8988T (cell line): ENCODE data around the gene MPPE1.
"Not testable (repeated sequence)": the region's sequence is repeated elsewhere in the genome, so short reads cannot be mapped to it uniquely, and the experiment has no call there.

Experiments
- DNase-seq: peaks from one replicate; pipeline ENCODE4 v3.0.0; 2011

Gene MPPE1, protein sequence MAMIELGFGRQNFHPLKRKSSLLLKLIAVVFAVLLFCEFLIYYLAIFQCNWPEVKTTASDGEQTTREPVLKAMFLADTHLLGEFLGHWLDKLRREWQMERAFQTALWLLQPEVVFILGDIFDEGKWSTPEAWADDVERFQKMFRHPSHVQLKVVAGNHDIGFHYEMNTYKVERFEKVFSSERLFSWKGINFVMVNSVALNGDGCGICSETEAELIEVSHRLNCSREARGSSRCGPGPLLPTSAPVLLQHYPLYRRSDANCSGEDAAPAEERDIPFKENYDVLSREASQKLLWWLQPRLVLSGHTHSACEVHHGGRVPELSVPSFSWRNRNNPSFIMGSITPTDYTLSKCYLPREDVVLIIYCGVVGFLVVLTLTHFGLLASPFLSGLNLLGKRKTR

DNA sequence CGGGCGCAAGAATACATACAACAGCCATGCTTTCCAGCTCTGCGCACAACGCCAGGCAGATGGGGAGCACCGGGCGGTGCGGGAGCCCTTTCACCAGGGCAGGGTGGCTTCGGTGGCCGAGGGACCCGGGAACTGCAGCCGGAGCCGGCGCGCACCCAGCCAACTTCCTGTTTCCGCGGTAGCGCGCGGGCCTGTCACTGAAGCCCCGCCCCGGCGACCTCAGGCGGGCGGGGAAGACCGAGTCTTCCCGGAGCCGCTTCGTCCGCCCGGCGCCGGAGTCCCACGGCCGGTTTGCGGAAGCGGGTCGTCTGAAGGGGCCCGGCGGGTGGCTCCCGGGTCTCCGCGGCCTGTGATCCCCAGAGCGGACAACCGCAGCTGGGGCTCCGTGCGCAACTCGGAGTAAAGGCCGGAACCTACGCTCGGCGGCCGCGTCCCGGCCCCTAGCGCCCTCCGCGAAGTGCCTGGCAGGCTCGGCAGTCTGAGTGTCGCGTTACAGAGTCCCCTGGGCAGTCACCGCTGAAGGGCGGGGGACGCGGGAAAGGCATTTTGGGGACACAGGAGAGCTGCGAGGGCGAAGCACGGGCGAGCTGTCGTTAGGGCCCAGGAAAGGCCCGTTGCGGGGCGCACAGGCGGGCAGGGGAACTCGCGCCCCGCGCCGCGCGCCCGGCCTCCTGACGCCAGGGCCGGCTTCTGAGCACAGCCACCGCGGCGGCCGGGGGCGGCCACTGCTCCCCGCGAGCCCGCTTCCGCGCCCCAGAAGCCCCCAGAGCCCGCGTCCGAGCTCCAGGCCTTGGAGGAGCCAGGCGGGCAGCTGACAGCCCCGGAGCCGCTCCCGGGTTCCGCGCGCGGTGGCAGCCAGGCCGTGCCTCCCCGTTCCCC lies at the start of gene MPPE1:
TSS of gene MPPE1 (minus strand) at position 136 of the 879 bp plus-strand sequence. CDS start 11,053 bp downstream, outside the sequence.
- peak; percentile 85 for DNase-seq

DNA sequence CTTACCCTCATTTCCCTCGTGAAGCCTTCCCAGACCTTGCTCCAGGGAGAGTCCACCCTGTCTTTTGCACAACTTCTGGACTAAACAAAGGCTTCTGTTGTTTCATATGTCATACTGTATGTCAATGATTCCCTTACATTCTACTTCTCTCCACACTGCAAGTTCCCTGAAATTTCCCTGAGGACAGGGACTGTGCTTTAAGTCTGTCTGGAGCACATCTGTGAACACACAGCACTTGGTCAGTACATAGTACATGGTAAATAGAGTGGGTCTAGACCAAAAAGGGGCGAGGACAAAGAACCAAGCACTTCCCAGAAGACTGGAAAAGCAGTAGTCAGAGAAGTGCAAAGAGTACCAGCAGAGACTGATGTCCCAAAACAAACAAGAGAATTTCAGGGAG lies 49.5 kb upstream of the MPPE1 start:
- no peak for DNase-seq

DNA sequence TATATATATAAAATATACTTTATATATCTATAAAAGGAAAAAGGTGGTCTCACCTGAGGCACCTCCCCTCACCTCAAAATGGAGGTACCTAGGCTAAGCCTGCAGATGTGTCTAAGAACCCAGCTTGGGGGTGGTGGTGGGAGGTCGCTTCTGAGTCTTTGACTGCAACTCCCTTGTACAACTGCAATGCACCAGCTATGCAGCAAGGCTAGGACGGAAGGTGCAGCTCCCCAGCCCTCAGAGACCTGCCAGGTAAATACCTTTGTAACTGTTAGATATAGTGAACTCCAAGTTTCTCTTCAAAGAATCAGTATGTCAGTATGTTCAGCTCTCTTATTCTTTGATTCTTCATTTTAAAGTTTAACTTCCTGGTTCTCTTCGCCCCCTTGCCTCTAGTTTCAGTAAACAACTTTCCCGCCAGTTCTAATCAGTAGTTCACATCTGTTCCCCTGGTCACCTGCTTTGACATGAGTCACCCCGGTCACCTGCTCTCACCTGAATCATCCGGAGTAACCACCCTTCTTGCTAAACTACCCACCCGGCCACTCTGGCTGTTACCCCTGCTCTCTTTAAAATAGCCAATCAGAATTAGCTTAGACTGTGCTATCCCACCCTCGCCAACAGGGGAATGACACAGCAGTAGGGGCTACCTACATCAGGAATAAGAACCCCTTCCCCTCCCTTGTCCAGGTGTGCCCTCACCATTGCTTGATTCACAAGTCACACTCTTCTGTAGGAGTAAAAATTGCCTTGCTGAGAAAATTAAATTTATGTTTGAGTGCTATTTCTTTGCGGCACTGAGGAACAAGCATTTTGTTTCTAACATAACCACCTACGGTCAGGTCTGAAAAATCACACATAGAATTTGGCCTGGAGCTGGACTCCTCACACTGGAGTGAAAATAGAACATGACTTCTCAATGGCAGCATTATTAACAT lies 48.5 kb upstream of the MPPE1 start:
- no peak for DNase-seq

DNA sequence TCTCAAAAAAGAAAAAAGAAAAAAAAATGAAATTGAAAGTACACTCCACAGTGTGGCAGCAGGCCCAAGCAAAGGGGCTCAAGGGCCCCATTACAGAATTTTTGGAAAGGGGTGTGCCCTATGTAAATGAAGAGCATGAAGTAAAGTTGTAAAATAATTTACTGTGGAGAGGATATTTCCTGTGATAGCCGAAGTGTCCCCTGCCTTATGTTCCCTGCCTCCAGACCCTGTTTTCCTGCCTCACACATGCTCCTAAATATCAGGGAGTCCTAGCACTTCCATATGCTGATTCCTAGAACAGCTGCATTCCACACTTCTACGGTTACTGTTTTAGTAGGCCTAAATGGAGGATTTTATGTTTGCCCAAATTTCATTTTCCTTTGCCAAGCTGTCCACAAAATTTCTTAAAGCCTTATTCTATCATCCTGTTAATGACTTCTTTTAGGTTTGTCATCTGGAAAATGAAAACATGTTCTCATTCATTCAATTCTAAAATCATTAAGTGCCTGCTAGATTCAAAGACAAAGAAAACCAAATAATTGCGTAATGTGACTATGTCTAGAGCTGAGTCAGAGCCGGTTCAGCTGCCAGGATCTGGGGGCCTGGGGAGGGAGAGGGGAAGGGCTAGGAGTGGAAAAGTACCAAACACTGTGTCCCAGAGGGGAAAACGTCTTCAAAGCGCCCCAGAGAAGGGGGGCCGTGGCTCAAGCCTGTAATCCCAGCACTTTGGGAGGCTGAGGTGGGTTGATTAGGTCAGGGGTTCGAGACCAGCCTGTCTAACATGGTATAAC lies 47.3 kb upstream of the MPPE1 start:
- no peak for DNase-seq

DNA sequence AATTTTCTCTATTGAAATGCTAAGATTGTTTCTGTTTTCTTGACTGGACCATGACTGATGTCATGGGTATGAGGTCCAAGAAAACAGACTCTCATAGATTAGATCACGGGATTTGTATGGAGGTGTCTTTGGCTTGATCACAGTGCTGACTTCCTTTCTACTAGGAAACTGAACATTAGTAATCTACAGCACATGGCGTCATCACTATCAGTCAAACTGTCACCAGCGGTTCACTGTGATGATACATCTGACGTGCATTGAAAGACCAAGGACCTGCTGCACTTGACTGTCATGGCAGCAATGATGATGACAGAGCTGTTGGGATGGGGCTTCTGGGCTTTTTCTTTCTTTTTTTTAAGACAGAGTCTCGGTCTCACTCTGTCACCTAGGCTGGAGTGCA lies 45.0 kb upstream of the MPPE1 start:
- no peak for DNase-seq

DNA sequence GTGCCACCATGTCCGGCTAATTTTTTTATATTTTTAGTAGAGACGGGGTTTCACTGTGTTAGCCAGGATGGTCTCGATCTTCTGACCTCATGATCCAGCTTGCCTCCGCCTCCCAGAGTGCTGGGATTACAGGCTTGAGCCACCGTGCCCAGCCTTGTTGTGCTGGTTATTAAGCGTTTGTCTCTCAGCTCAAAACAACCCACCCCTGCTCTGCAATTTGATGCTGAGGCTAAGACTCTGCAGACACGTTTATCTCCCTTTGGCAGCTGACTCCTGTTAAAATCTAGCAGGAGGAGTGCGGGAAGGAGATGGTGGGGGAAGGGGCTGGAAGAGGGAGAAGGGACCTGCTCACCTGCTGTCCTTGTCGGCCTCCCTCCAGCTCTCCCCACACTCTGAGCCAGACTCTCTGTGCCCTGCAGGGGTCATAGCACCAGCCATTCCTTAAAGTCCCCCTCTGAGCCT lies 43.3 kb upstream of the MPPE1 start:
- no peak for DNase-seq

DNA sequence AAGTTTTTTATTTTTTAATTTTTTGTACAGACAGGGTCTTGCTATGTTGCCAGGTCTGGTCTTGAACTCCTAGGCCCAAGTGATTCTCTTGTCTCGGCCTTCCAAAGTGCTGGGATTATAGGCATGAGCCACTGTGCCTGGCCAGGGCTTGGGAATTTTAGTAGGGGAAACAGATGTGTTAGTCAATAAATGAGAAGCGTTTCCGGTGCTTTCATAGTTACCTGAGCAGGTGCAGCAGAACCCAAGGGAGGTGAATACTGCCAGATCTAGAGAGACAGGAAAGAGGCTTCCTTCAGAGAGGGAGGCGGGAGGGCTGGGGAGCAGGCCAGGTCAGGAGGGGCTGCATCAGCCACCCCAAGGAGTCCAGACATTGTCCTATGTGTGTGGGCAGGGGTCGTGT lies 42.7 kb upstream of the MPPE1 start:
- DNase-seq: no peak

DNA sequence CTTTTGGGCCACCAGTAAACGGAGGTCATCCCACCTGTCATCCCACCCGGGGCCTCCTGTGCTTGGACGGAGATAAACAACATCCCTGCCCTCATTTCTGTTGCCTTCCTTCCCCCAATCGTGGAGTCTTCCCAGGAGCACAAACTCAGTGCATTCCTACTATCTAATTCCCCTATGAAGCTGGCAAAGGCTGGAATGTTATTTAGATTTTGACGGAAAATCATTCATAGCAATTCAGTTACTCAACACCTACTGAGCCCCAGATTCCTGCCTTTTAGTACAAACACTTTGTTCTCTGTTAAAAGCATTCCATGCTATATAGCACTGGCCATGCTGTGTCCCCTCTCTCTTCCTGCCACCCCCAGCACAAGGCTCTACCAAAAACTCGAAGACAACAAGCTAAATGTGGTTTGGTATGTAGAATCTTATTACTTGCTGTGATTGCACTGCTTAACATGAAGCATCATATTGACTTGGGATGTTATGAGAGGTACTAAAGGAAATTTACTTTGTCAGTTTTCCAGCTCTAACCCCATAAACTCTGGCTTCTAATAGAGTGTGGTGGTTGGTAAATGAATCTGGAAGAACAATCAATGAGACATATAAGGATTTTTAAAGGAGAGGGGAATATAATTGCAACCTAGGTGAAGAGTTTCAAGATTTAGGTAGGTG lies 40.9 kb upstream of the MPPE1 start:
- no peak for DNase-seq

DNA sequence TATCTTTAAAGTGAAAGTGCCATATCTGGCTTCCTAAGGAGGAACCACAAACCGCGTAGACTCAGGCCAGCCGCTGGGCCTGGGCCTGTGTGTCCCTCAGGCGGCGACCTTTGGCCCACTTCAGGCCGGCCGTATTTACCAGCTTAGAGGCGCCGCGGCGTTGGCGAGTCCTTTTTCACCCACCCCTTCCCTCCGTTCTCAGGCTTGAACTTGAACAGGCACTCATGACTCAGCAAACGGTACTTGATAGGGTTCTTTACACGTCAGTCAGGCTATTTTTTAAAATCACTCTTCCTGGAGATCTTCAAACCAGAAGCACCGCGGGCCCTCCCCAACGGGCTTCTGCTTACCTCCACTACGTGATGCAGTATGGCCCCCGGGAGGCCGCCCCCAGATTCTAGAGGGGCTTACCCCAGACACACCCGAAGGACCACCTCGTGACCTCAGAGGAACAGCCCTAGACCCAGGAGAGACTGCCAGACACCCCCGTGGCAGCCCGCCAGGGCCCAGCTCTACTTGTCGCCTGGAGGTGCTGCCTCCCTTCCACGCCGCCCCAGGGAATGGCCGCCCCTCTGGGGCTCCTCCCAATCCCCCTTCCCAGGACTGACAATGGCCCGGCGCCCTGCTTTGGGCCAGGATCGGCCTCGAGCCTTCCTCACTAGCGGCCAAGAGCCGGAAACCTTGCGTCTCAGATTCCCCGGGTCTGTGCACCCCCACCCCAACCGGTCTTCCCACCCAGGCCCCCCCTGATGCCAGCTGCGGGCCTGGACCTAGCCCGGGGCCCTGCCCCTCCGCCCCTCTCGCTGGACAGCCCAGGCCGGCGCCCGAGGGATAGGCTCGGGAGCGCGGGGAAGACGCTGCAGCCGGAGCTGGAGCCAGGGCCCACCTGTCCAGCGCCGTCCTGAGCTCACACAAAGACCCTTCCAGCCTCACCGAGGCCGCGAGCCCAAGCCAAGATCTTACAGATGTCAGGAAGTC lies 39.4 kb upstream of the MPPE1 start:
- no peak for DNase-seq

DNA sequence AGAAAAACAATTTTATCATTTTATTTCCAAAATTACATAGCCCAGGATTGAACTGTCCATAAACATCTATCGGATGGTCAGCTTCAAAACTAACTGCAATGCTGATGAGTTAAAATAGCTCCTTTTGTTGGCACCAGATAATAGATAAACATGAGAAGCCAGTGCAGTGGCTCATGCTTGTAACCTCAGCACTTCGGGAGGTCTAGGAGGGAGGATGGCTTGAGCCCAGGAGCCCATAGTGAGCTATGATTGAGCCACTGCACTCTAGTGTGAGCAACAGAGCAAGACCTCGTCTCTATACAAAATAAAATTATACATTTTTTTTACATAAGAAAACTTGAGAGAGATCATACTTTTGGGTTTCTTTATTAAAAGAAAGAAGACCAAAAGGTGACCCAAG lies 38.6 kb upstream of the MPPE1 start:
- DNase-seq: no peak

DNA sequence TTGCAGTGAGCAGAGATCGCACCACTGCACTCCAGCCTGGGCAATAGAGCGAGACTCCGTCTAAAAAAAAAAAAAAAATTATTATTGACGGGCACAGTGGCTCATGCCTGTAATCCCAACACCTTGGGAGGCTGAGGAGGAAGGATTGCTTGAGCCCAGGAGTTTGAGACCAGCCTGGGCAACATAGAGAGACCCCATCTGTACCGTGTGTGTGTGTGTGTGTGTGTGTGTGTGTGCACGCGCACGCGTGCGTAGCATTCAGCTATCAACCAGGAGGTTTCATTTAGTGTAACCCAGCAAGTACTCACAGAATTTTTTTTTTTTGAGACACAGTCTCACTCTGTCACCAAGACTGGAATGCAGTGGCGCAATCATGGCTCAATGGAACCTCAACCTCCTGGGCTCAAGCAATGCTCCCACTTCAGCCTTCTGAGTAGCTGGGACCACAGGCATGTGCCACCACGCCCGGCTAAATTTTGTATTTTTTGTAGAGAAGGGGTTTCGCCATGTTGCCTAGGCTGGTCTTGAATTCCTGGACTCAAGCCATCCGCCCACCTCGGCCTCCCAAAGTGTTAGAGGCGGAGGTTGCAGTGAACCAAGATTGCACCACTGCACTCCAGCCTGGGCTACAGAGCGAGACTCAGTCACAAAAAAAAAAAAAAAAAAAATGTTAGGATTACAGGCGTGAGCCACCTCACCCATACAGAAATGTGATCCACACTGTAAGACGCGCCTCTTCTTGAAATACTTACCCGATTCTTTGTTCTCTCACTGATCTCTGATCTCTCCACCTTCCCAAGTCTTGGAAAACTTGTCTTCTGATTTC lies 37.9 kb upstream of the MPPE1 start:
- not testable (repeated sequence) for DNase-seq

DNA sequence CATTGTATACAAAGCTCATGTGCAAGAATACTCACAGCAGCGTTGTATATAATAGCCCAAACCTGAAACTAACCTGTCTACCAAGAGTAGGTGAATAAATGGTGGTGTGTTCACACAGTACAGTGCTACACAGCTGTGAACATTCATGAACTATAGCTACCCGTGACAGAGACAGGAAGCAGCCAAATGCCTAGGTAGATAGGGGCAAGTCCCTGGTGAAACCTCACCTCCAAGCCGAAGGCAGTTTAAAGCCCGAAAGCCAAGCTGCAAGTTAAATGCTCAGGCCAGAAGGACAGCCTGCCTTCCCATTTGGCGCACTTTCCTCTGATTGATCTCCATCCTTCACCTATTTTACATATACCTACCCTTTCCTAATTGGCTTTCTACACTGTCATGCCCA lies 36.7 kb upstream of the MPPE1 start:
- DNase-seq: no peak

DNA sequence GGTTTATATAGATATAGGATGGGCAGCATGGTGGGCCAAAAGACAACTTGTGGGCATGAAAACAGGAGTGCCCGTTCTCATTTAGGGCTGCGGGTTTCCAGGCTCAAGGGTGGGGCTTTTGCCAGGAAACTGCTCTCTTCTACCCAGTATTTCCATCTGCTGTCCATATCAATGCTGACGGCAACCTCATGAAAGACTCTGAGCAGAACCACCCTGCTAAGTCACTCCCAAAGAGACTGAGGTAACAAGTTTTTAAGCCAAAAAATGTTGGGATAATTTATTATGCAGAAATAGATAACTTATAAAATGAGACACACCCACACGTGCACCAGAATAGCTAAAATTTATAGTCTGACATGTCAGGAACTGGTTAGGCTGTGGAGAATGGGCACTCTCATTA lies 36.1 kb upstream of the MPPE1 start:
- DNase-seq: no peak

DNA sequence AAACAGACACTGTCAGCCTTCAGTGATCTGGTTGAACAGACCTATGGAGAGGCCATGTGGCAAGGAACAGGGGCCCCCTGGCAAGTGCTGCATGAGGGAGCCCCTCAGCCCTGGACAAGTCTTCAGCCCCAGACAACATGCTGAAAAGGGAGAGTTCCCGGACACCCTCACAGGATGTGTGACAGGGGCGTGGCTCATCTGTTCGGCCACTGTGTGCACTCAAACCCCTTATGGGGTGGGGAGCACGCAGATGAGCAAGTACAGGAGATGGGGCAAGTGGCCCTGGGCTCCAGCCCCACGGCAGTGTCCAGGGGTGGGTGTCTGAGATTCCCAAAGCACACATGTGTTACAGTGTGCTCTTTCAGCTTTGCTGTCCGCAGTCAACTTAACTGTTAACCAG lies 35.4 kb upstream of the MPPE1 start:
- no peak for DNase-seq

DNA sequence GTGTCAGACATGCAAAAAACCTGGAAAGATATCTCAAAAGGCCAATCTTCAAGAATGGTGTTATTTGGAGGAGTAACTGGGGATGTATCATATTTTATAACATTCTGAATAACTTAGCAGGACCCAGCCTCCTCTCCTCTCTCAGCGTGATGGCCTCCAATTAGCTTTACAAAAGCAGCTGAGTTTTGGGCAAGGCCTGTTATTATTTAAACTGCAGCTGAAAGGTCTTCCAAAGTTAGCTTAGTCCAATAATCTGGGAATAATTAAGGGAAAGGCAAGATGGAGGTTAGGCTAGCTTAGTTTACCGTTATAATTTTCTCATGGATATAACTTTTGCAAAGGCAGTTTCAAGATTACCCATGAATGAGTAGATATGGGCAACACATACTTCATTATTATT lies 32.8 kb upstream of the MPPE1 start:
- DNase-seq: no peak

DNA sequence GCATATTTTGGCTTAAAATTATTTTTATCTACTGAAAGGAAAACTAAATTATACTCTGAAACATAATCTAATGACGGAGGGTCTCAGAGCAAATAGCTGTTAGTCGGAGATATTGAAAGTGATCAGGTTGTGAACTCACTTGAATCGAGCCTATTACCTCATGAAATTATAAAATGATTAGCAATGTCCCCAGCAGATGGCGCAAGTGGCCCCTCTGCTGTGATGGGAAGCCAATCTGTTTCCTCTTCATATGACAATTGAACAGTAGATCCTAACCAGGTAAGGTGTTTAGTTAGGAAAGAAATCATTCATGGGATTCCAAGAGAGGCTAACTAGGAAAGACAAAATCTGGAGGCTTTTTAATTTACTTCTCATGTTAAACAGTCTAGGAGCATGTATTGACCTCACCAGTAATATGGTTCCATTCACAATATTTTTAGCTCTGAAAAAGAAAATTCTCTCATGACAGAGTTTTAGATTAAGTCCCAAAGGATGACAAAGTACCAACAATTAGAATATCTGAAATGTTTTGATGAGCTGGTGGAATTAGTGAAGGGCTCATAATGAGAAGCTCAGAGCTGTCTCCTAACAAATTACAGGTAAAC lies 29.9 kb upstream of the MPPE1 start:
- DNase-seq: peak; percentile 55

DNA sequence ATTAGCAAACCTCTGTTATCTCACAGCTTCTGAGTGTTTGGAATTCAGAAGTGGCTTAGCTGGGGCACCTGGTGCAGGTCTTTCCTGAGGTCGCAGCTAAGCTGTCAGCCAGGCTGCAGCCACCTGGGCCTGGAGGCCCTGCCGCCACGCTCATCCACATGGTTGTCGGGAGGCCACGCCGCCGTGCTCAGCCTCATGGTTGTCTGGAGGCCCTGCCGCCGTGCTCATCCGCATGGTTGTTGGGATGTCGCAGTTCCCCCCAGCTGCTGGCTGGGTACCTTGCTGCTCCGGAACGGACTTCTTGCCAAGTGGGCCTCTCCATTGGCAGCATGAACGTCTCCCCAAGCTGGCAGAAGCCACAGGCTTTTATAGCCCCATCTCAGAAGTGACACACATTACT lies 24.3 kb upstream of the MPPE1 start:
- no peak for DNase-seq

DNA sequence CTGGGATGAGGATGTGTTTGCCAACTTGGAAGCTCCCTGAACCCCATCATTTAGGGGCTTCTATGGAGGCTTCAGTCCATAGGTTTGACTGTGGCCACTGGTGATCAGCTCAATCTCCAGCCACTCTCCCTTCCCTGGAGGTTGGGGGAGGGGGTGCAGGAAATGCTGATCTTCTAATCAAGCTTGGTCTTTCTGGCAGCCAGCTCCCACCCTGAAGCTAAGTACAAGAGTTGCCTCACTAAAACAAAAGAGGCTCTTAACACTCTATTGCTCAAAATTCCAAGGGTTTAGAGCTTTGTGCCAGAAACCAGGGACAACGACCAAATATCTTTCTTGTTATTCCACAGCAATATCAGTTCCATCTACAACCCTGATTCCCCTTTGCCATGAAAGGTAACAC lies 19.4 kb upstream of the MPPE1 start:
- DNase-seq: no peak
